ENCODE data around the gene SIK3.

The SIK3 gene

DNA sequence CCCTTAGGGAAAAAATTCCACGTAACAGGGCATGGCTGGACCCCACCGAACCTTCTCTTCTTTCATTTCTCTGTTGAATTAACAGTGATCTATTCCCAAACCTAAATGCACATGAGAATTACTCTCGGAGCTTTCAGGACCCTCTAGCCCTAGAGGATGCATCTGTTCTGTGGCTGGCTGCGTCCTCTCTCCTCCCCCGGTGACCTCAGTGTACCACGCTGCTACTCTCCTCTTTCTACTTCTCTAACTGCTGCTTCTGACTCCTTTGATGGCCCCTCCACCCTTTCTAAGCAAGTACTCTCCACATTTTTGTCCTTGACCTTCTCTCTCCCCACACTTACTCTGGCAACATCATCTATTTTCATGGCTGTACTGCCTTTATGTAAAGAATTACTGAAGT, 248.7 kb downstream of the SIK3 start:
- no peak for DNase-seq (ENCODE audit: low read depth)
- no peak overlapping the region for H3K4me3 ChIP-seq (ENCODE audit: control insufficient read depth, low read depth, low read length)
- TF ChIP-seq, protein P1, sequence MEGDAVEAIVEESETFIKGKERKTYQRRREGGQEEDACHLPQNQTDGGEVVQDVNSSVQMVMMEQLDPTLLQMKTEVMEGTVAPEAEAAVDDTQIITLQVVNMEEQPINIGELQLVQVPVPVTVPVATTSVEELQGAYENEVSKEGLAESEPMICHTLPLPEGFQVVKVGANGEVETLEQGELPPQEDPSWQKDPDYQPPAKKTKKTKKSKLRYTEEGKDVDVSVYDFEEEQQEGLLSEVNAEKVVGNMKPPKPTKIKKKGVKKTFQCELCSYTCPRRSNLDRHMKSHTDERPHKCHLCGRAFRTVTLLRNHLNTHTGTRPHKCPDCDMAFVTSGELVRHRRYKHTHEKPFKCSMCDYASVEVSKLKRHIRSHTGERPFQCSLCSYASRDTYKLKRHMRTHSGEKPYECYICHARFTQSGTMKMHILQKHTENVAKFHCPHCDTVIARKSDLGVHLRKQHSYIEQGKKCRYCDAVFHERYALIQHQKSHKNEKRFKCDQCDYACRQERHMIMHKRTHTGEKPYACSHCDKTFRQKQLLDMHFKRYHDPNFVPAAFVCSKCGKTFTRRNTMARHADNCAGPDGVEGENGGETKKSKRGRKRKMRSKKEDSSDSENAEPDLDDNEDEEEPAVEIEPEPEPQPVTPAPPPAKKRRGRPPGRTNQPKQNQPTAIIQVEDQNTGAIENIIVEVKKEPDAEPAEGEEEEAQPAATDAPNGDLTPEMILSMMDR (conservative IDR thresholded peaks at IDR 0.05; ENCODE audit: control insufficient read depth, insufficient read depth, low read depth, low read length) = no peak

DNA sequence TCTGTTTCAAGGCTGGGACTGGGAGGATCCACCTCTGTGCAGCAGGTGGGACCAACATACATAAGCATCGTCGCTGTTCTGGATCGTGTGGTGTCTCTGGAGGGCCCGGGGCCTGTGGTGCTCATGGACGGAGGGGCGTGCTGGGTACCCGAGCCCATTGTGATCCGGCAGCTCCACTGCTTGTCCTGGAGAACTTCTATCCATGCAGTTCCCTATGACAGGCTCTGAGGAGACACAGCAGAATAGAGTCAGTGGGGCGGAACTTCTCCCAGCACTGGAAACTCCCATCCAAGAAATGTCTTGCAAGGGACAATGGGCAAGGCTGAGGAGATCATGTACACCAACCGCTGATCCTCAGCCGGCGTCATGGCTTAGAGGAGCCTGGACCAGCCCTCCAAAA, 249.2 kb downstream of the SIK3 start:
- H3K4me3 ChIP-seq (ENCODE audit: control insufficient read depth, low read depth, low read length) = no peak overlapping the region
- DNase-seq (ENCODE audit: low read depth) = no peak
- TF ChIP-seq, protein P1 (conservative IDR thresholded peaks at IDR 0.05; ENCODE audit: control insufficient read depth, insufficient read depth, low read depth, low read length) = no peak

- TF ChIP-seq, protein P1 (conservative IDR thresholded peaks at IDR 0.05; ENCODE audit: control insufficient read depth, insufficient read depth, low read depth, low read length) = no peak
- DNase-seq (ENCODE audit: low read depth) = no peak
- H3K4me3 ChIP-seq (ENCODE audit: control insufficient read depth, low read depth, low read length) = no peak overlapping the region
Observed at GRCh38 chr11:116847612-116848011, 250.6 kb downstream of the SIK3 start.

DNA sequence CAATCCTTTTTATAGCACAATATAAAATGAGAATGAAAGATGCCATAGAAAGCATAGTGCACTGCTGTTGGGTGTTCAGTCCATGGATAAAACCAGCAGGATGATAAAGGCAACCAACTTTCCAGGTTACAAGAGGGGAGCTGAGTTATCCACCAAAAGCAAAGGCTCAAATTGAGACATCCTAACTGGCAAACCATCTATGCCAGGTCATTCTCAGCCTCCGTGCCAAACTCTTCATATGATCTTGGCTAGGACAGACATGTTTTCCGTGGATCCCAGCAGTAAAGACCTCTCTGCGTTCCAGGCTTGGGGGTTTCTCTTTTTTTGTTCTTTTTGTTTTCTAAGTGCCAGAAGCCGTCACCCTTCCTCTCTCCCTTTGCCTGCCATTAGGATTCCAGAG, 253.5 kb downstream of the SIK3 start:
- TF ChIP-seq, protein P1 (conservative IDR thresholded peaks at IDR 0.05; ENCODE audit: control insufficient read depth, insufficient read depth, low read depth, low read length) = no peak
- no peak for DNase-seq (ENCODE audit: low read depth)

GRCh38 chr11:116843661-116844060, 254.6 kb downstream of the SIK3 start:
- TF ChIP-seq, protein P1 (conservative IDR thresholded peaks at IDR 0.05; ENCODE audit: control insufficient read depth, insufficient read depth, low read depth, low read length) = no peak
- no peak overlapping the region for H3K4me3 ChIP-seq (ENCODE audit: control insufficient read depth, low read depth, low read length)
- DNase-seq (ENCODE audit: low read depth) = no peak

More for the DNA sequence above, 253.5 kb downstream of the SIK3 start:
- no peak overlapping the region for H3K4me3 ChIP-seq (ENCODE audit: control insufficient read depth, low read depth, low read length)

- H3K4me3 ChIP-seq (ENCODE audit: control insufficient read depth, low read depth, low read length) = no peak overlapping the region
- no peak for DNase-seq (ENCODE audit: low read depth)
- TF ChIP-seq, protein P1 (conservative IDR thresholded peaks at IDR 0.05; ENCODE audit: control insufficient read depth, insufficient read depth, low read depth, low read length) = no peak
Observed at GRCh38 chr11:116842909-116843308, 255.3 kb downstream of the SIK3 start.

DNA sequence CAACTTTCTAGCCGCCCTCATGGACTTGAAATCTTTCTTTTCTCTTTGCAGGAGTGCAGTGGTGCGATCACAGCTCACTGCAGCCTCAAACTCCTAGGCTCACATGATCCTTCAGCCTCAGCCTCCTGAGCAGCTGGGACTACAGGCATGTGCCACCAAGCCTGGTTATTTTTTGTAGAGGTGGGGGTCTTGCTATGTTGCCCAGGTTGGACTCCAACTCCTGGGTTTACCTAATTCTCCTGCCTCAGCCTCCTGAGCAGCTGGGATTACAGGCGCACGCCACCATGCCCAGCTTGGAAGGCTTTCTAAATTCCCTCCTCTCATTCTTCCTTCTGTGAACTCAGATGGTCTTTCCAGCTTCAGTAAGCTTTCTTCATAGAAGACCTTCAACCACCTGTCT, 256.1 kb downstream of the SIK3 start:
- TF ChIP-seq, protein P1 (conservative IDR thresholded peaks at IDR 0.05; ENCODE audit: control insufficient read depth, insufficient read depth, low read depth, low read length) = no peak
- H3K4me3 ChIP-seq (ENCODE audit: control insufficient read depth, low read depth, low read length) = no peak overlapping the region
- DNase-seq (ENCODE audit: low read depth) = no peak
